GM10266 (cell line): ENCODE results near the gene TRIM44.

Source experiments
- DNase-seq: peaks from one replicate; pipeline ENCODE4 v3.0.0; 2012; ENCODE audit errors: extremely low spot score
- TF ChIP-seq, protein P1 (sequence below): IDR thresholded peaks from 2 replicates; pipeline ENCODE4 v1.5.1; 2012; ENCODE audit warnings: mild to moderate bottlenecking, low read depth; ENCODE audit not compliant: control insufficient read depth, insufficient read depth; ENCODE audit errors: missing control alignments

TRIM44 gene

GRCh38 chr11:35787013-35787504 is 124.5 kb downstream of the TRIM44 start:
- no peak for DNase-seq
- TF ChIP-seq, protein P1, sequence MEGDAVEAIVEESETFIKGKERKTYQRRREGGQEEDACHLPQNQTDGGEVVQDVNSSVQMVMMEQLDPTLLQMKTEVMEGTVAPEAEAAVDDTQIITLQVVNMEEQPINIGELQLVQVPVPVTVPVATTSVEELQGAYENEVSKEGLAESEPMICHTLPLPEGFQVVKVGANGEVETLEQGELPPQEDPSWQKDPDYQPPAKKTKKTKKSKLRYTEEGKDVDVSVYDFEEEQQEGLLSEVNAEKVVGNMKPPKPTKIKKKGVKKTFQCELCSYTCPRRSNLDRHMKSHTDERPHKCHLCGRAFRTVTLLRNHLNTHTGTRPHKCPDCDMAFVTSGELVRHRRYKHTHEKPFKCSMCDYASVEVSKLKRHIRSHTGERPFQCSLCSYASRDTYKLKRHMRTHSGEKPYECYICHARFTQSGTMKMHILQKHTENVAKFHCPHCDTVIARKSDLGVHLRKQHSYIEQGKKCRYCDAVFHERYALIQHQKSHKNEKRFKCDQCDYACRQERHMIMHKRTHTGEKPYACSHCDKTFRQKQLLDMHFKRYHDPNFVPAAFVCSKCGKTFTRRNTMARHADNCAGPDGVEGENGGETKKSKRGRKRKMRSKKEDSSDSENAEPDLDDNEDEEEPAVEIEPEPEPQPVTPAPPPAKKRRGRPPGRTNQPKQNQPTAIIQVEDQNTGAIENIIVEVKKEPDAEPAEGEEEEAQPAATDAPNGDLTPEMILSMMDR: no peak

DNA sequence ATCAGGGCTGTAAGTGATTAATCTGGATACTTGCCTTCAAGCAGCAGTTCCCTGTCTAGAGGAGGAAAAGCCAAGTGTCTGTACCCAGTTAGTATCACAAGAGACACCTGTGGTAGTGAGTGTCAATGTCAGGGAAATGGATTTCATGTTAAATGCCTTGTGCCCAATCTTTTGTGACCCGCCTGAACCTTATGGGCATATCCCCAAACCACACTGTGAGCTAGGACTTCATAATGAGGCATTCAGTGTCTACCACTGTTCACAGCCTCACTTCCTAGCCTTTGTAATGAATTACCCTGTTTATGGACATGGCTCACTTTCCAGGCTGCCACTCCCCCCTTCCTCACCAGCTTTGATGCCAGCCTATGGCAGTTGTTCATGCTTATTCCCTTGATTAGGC is 125.1 kb downstream of the TRIM44 start:
- no peak for DNase-seq
- TF ChIP-seq, protein P1: no peak

DNA sequence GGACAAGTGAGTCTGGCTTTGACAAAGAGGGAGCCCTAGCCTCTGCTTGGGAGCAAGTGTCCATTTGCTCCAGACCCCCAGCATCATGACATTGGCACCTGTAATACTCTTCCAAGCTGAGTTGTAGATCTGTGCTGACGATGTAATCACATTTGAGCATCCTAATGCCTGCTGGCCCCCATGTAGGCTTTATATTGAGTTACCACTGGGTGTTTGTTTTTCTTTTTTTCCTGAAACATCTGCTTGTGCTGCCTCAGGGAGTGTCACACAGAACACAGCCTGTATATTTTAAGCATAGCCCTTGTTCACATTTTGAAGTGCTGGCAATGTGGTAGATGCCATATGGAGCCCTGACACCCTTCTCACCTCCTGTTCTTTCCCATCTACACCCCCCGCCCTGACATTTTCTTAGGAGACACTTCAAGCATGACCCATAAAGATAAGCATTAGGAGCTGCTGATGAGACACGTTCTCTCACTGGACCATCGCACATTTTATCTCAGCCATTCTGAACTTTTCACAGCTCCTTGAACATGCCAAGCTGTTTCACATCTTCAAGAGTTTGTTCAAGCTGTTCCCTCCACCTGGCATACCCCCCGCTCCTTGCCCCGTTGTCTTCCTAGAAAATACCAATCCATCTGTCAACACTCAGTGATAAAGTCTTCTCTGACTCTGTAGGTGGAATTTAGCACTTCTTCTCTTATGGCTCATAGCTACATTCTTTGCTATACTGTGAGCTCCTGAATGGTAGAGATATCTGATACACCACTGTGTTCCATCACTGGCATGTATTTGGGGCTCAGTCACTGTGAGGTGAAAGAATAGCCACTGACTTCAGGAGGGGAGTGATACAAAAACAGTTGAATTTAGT is 128.7 kb downstream of the TRIM44 start:
- no peak for DNase-seq
- TF ChIP-seq, protein P1: no peak

GRCh38 chr11:35792148-35792845 is 129.7 kb downstream of the TRIM44 start:
- DNase-seq: no peak
- TF ChIP-seq, protein P1: no peak

GRCh38 chr11:35792846-35793192 is 130.2 kb downstream of the TRIM44 start:
- TF ChIP-seq, protein P1: no peak
- DNase-seq: no peak

GRCh38 chr11:35794333-35794732 is 131.8 kb downstream of the TRIM44 start:
- TF ChIP-seq, protein P1: no peak
- DNase-seq: no peak

DNA sequence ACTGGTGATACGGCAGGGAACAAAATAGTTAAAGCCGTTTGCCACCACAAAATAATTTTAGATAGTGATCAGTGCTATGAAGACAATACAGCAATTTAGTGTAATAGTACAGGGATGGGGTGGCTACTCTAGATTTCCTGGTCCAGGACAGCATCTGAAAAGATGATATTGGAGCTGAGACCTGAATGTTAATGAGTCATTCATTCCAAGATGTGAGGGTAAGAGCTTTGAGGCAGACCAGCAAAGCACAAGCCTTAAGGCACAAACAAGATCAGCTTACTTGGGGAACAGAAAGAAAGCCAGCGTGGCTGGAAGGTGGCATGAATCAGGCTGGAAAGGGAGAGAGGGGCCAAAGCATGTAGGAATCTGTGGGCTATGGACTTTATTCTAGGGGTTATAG is 132.3 kb downstream of the TRIM44 start:
- TF ChIP-seq, protein P1: no peak
- DNase-seq: no peak
